SJSA1 (cell line): Measurements from ENCODE around the gene CASS4. TPM values are rescaled to one million over a fixed set of nuclear protein-coding genes. Genes with fewer than 3 reads are reported as not detected.
A peak's percentile ranks its signal among the peaks of the same experiment; 100 is the strongest.

ENCODE experiments used
- DNase-seq, 2 experiments: peaks; one replicate each; pipeline ENCODE4 v3.0.0-alpha.2; 2015 to 2020; ENCODE audit warnings: low spot score in 2 of 2, low read depth in 1 of 2
- H3K27ac ChIP-seq: fragments of 250-450 bp; sonication (Bioruptor Pico); 2 replicates; pipeline ENCODE4 v1.5.1; 2020; ENCODE audit warnings: mild to moderate bottlenecking, moderate library complexity
- H3K27me3 ChIP-seq: fragments of 250-450 bp; sonication (Bioruptor Pico); replicated peaks from 2 replicates; pipeline ENCODE4 v1.5.1; 2020; ENCODE audit warnings: mild to moderate bottlenecking, moderate library complexity
- H3K36me3 ChIP-seq: fragments of 250-450 bp; sonication (Bioruptor Pico); 2 replicates; pipeline ENCODE4 v1.5.1; 2020; ENCODE audit warnings: mild to moderate bottlenecking
- H3K4me1 ChIP-seq: fragments of 250-450 bp; sonication (Bioruptor Pico); replicated peaks from 2 replicates; pipeline ENCODE4 v1.6.1; 2021; ENCODE audit warnings: mild to moderate bottlenecking
- H3K4me3 ChIP-seq: fragments of 250-450 bp; sonication (Bioruptor Pico); 2 replicates; pipeline ENCODE4 v1.5.1; 2020; ENCODE audit warnings: mild to moderate bottlenecking
- H3K9me3 ChIP-seq: fragments of 250-450 bp; sonication (Bioruptor Pico); replicated peaks from 2 replicates; pipeline ENCODE4 v1.5.1; 2020; ENCODE audit warnings: mild to moderate bottlenecking
- total RNA-seq: library from RNA; depleted of rRNA; stranded (reverse); fragments of >200 nt; shearing (Covaris generic); gene quantifications from 2 replicates; pipeline ENCODE4 v1.2.3, GENCODE V29; 2014

CASS4 gene
- total RNA-seq, 1 experiment from 2014 or later = not detected

- H3K27me3 ChIP-seq = no peaks in the 10 kb centered on the region; the same call in 1 of the 2 replicates
- no peaks in the 10 kb centered on the region for H3K9me3 ChIP-seq
- H3K4me3 ChIP-seq = no peak overlapping the region
- no peaks in the 10 kb centered on the region for H3K36me3 ChIP-seq
- no peak for DNase-seq
- no peaks in the 10 kb centered on the region for H3K4me1 ChIP-seq
- H3K27ac ChIP-seq = no peak overlapping the region
These were observed 19.4 kb downstream of the CASS4 start for GRCh38 chr20:56431471-56431870.

GRCh38 chr20:56433221-56433879, 21.3 kb downstream of the CASS4 start:
- Histone ChIP-seq H3K36me3 (no peaks in the 10 kb centered on the region), H3K4me3 (no peak overlapping the region), H3K27me3 (no peaks in the 10 kb centered on the region; the same call in 1 of the 2 replicates), H3K4me1 (no peaks in the 10 kb centered on the region), H3K9me3 (no peaks in the 10 kb centered on the region), H3K27ac (no peak overlapping the region)
- no peak for DNase-seq

DNA sequence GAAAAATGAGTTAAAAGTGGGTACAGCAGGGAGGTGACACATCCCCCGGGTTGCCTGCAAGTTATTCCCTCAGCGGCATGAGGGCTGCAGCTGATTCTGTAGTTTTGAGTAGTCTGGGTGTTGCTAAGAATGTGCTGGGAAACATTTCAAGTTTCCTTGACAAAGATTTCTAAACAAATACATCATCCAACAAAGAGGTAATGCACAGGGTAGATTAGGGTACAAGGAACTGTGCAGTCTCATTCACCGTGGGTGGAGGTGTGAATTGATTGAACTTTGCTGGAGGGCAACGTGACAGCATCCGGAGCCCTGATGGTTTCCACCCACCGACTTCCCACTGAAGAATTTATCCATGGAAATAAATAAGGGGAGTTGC, 21.8 kb downstream of the CASS4 start:
- no peaks in the 10 kb centered on the region; the same call in 1 of the 2 replicates for H3K4me1 ChIP-seq
- H3K27ac ChIP-seq = no peak overlapping the region
- H3K27me3 ChIP-seq = no peaks in the 10 kb centered on the region; the same call in 1 of the 2 replicates
- no peaks in the 10 kb centered on the region for H3K9me3 ChIP-seq
- no peaks in the 10 kb centered on the region for H3K36me3 ChIP-seq
- H3K4me3 ChIP-seq = no peak overlapping the region
- no peak for DNase-seq

DNA sequence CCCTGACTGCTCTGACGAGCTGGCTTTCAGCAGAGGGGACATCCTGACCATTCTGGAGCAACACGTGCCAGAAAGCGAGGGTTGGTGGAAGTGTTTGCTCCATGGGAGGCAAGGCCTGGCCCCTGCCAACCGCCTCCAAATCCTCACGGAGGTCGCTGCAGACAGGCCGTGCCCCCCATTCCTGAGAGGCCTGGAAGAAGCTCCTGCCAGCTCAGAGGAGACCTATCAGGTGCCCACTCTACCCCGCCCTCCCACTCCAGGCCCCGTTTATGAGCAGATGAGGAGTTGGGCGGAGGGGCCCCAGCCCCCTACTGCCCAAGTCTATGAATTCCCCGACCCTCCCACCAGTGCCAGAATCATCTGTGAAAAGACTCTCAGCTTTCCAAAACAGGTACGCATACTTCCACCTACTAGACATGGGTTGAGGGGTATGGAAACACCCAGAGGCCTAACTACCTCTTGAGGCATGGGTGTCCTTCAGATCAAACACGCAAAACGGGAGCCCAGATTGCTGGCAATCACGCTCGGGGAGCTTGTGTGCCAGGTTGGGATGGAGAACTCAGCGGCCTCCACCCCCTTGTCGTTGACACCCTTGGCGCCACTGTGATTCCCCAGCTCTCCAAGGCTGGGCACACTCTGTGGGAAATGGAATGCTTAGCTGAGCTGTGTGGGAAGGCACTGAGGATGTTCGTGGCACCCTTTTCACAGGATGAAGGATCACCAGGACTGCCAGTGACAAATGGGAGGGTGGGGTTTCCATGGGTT, 25.3 kb downstream of the CASS4 start:
- no peaks in the 10 kb centered on the region for H3K27me3 ChIP-seq
- H3K9me3 ChIP-seq = no peaks in the 10 kb centered on the region
- no peak for DNase-seq
- no peaks in the 10 kb centered on the region for H3K36me3 ChIP-seq
- H3K4me1 ChIP-seq = peaks cover 16% of the 10 kb centered on the region
- H3K4me3 ChIP-seq = no peak overlapping the region
- H3K27ac ChIP-seq = no peak overlapping the region

GRCh38 chr20:56438284-56438683, 26.2 kb downstream of the CASS4 start:
- no peak for DNase-seq
- H3K27me3 ChIP-seq = no peaks in the 10 kb centered on the region
- H3K9me3 ChIP-seq = no peaks in the 10 kb centered on the region
- no peaks in the 10 kb centered on the region for H3K36me3 ChIP-seq
- H3K4me3 ChIP-seq = no peak overlapping the region
- H3K4me1 ChIP-seq = peaks cover 16% of the 10 kb centered on the region
- no peak overlapping the region for H3K27ac ChIP-seq

- H3K4me3 ChIP-seq = no peak overlapping the region
These were observed 27.8 kb downstream of the CASS4 start for GRCh38 chr20:56439771-56440291.

DNA sequence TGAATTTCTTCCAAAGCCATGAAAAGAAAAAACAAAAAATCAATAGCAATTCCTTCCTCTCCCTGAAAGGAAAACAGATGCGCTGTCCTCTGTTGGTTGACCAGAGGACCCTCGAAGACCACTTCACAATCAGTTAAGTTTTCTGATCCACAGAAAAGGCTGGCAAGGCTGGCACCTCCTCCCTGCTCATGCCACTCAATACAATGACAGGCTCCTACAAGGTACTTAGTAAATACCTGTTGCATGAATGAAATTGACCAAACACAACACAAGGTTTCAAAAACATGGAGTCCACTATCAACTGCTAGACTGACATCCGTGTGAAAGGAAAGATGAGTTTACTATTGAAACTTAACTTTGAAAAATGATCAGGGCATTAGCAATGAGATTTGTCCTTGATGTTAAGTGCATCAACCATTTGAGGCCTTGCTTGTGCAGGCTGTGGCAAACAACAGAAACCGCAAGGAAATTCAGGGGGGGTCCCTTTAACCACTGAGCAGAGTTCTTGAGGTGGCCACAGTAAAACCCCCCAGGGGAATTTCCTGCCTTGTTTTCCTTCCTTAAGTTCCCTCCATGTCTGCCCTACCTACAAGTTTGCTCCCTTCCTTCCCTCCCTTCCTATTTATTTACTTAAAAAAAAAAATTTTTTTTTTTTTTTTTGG, 28.4 kb downstream of the CASS4 start:
- H3K4me3 ChIP-seq = no peak overlapping the region
- H3K27ac ChIP-seq = peak overlapping the region; percentile 49
- H3K27me3 ChIP-seq = no peaks in the 10 kb centered on the region
- no peaks in the 10 kb centered on the region for H3K9me3 ChIP-seq
- peak in 1 of 2 experiments; percentile 8 for DNase-seq
- H3K4me1 ChIP-seq = peaks cover 16% of the 10 kb centered on the region
- H3K36me3 ChIP-seq = no peaks in the 10 kb centered on the region

More at GRCh38 chr20:56439771-56440291, 27.8 kb downstream of the CASS4 start:
- DNase-seq = peak; percentile 58 to 78
- H3K27me3 ChIP-seq = no peaks in the 10 kb centered on the region
- H3K27ac ChIP-seq = peak overlapping the region; percentile 49
- H3K9me3 ChIP-seq = no peaks in the 10 kb centered on the region
- H3K36me3 ChIP-seq = no peaks in the 10 kb centered on the region
- peaks cover 16% of the 10 kb centered on the region for H3K4me1 ChIP-seq

- Histone ChIP-seq H3K4me1 (peaks cover 16% of the 10 kb centered on the region), H3K27me3 (no peaks in the 10 kb centered on the region), H3K4me3 (no peak overlapping the region), H3K9me3 (no peaks in the 10 kb centered on the region), H3K36me3 (no peaks in the 10 kb centered on the region), H3K27ac (no peak overlapping the region)
- no peak for DNase-seq
These were observed 30.6 kb downstream of the CASS4 start for GRCh38 chr20:56442389-56443365.

GRCh38 chr20:56443654-56444540, 31.8 kb downstream of the CASS4 start:
- H3K27ac ChIP-seq = no peak overlapping the region
- H3K27me3 ChIP-seq = no peaks in the 10 kb centered on the region
- DNase-seq = no peak
- H3K9me3 ChIP-seq = no peaks in the 10 kb centered on the region
- no peak overlapping the region for H3K4me3 ChIP-seq
- peaks cover 16% of the 10 kb centered on the region for H3K4me1 ChIP-seq
- H3K36me3 ChIP-seq = no peaks in the 10 kb centered on the region

DNA sequence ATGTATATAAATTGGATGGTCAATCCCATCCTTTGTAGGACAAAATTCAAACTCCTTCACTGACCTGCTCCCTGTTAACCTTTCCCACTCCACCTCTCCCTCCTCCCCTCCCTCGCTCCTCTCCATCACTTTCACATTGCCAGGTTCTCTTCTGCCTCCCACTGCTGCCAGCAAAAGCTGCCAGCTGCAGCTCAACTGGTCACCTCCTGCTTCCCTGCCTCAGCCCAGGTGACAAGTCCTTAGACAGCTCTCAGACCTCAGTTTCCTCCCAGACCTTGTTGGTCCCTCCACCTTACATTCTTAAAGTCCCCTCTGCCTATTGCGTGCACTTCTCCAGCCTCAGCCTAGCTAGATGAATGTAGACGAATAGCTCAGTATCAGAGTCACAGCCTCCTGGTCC, 33.1 kb downstream of the CASS4 start:
- Histone ChIP-seq H3K36me3 (no peaks in the 10 kb centered on the region), H3K9me3 (no peaks in the 10 kb centered on the region), H3K4me1 (peaks cover 5% of the 10 kb centered on the region), H3K27me3 (no peaks in the 10 kb centered on the region), H3K4me3 (no peak overlapping the region), H3K27ac (no peak overlapping the region)
- no peak for DNase-seq

GRCh38 chr20:56445540-56445939, 33.5 kb downstream of the CASS4 start:
- H3K27ac ChIP-seq = no peak overlapping the region
- H3K27me3 ChIP-seq = no peaks in the 10 kb centered on the region
- no peak for DNase-seq
- H3K9me3 ChIP-seq = no peaks in the 10 kb centered on the region
- no peak overlapping the region for H3K4me3 ChIP-seq
- no peaks in the 10 kb centered on the region for H3K36me3 ChIP-seq
- peaks cover under 1% of the 10 kb centered on the region; the same call in 1 of the 2 replicates for H3K4me1 ChIP-seq

- Histone ChIP-seq H3K27me3 (no peaks in the 10 kb centered on the region), H3K36me3 (no peaks in the 10 kb centered on the region), H3K27ac (no peak overlapping the region), H3K9me3 (no peaks in the 10 kb centered on the region), H3K4me3 (no peak overlapping the region), H3K4me1 (no peaks in the 10 kb centered on the region)
- no peak for DNase-seq
These were observed 35.2 kb downstream of the CASS4 start for GRCh38 chr20:56447227-56447626.
